T-helper 17 cell (primary cell): Measurements from ENCODE around the gene FBLN7. TPM values are rescaled to one million over a fixed set of nuclear protein-coding genes. Genes with fewer than 3 reads are reported as not detected.
"Not testable (repeated sequence)": the region's sequence is repeated elsewhere in the genome, so short reads cannot be mapped to it uniquely, and the experiment has no call there.

Experiments
- ATAC-seq: fragments of 150-1000 bp; cut with Tn5 transposase; 2 replicates; pipeline ENCODE4 v1.10.0; 2021; ENCODE audit warnings: mild to moderate bottlenecking, moderate library complexity
- DNase-seq, 3 donors: peaks; one replicate each; pipeline versions ENCODE4 v3.0.0 to v3.0.0-alpha.2; 2020 to 2021
- H3K9me3 ChIP-seq: one replicate; pipeline ENCODE4 v1.7.0; 2013; ENCODE audit warnings: low read length, mild to moderate bottlenecking; ENCODE audit not compliant: control insufficient read depth, poor library complexity, severe bottlenecking
- H3K27ac Mint-ChIP-seq: one replicate; pipeline ENCODE4 v1.8.0; 2022; ENCODE audit warnings: mild to moderate bottlenecking, moderate library complexity, mixed read lengths
- H3K27me3 Mint-ChIP-seq: one replicate; pipeline ENCODE4 v1.8.0; 2022; ENCODE audit warnings: mixed read lengths
- H3K36me3 Mint-ChIP-seq: one replicate; pipeline ENCODE4 v1.8.0; 2022; ENCODE audit warnings: low read depth, mixed read lengths
- H3K4me1 Mint-ChIP-seq: one replicate; pipeline ENCODE4 v1.8.0; 2022; ENCODE audit warnings: mild to moderate bottlenecking, mixed read lengths
- H3K4me3 Mint-ChIP-seq: one replicate; pipeline ENCODE4 v1.8.0; 2022; ENCODE audit warnings: mild to moderate bottlenecking, moderate library complexity, mixed read lengths
- total RNA-seq, 4 donors: library from RNA in 2 of 4; stranded (reverse) in 2 of 4; gene quantifications; one replicate each; pipeline ENCODE4 v1.2.3 and lab custom pipeline; 2022 to 2026

FBLN7 gene
- total RNA-seq, 2 donors from 2014 or later: 17.2 to 21.7 TPM

DNA sequence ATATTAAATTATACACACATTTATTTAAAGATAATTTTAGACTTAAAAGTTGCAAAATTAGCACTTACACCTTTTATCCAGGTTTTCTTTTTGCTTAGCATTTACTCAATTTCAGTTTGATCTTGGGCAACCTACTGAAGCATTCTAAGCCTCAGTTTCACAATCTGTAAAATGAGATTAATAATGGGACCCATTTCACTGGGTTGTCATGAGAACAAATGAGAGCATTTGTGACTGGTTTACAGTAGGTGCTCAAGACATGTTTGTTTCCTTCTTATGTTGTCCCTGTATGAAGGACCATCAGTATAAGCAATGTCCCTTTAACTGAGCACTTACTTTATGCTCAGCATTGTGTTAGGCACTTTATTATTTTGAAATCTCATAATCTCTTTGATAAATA lies 4.8 kb upstream of the FBLN7 start:
- H3K9me3 ChIP-seq: no peaks in the 10 kb centered on the region
- no peak for DNase-seq
- H3K27ac Mint-ChIP-seq: no peak overlapping the region
- no peak overlapping the region for H3K4me3 Mint-ChIP-seq
- H3K4me1 Mint-ChIP-seq: peaks cover 10% of the 10 kb centered on the region
- no peak for ATAC-seq
- peaks cover 2% of the 10 kb centered on the region for H3K36me3 Mint-ChIP-seq
- H3K27me3 Mint-ChIP-seq: peaks cover 18% of the 10 kb centered on the region

DNA sequence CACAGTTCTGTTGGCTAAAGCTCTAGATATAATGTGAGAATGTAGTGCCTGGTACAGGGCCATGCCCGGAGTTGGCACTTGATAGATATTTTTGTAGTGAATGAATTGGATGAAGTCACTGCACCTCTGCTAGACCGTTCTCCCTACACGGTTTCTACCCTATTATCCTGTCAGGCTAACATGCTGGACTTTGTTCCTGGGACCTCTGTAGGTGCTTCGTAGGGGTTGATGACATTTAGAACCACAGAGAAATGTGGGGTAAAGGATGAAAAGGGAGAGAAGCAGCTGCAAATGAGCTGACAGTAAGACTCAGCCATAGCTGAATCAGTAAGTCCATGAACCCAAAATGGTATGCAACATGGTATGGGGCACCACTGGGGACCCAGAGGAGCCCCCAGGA lies 4.1 kb upstream of the FBLN7 start:
- peaks cover 18% of the 10 kb centered on the region for H3K27me3 Mint-ChIP-seq
- DNase-seq (no peak), ATAC-seq (no peak)
- no peak overlapping the region for H3K4me3 Mint-ChIP-seq
- no peaks in the 10 kb centered on the region for H3K9me3 ChIP-seq
- peaks cover 2% of the 10 kb centered on the region for H3K36me3 Mint-ChIP-seq
- peaks cover 10% of the 10 kb centered on the region for H3K4me1 Mint-ChIP-seq
- H3K27ac Mint-ChIP-seq: no peak overlapping the region

DNA sequence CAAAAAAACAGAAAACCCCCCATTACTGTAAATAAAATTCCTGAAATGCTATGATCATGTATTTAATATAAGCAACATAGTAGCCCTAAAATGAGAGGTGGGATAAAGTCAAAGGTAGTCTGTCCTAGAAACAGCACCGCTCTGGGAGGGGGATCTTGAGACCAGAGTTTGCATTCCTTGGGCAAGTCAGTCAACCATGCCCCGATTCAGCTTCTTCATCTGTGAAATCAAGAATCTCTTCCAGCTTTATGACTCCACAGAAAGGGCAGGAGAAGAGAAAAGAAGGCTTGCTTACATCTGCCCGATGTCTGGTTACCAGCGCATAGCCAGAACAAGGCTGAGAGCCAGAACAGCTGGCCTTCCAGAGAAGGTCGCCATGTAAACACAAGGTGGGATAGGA lies 2.1 kb upstream of the FBLN7 start:
- DNase-seq (no peak), ATAC-seq (no peak)
- Mint-ChIP-seq H3K27ac (no peak overlapping the region), H3K27me3 (peaks cover 26% of the 10 kb centered on the region), H3K4me1 (peaks cover 11% of the 10 kb centered on the region), H3K4me3 (no peak overlapping the region), H3K36me3 (peaks cover 2% of the 10 kb centered on the region)
- H3K9me3 ChIP-seq: no peaks in the 10 kb centered on the region

DNA sequence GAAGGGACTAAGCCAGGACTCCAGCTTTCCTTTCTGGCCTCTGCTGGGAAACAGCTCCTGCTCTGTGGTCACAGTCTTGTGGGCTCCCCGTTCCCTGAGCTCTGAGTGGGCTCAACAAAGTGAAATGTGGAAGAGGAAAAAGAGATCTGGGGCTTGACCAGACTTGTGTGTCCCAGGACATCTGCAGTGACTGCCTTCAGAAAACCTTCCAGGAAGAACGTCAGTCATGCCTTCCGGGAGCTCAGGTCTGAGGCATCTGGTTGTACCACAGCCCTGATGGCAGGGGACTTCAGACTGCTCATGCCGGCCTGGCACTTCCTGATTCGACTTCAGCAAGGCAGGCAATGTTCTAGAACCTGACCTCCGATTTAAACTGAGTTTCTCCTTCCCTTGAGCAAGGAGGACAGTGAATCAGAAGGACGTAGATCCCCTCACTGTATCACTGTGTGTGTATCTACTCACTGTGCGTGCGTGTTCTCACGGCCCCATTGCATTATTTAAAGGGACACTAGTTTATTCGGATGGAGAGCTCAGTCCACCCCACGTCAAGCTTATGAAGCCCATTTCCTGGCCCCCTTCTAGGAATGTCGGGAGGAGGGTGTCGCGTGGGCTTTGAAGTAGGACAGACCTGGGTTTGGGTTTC lies 548 bp upstream of the FBLN7 start:
- Mint-ChIP-seq H3K4me1 (peaks cover 11% of the 10 kb centered on the region), H3K27me3 (peaks cover 33% of the 10 kb centered on the region), H3K27ac (peak overlapping the region; percentile 67), H3K4me3 (peak overlapping the region; percentile 83), H3K36me3 (peaks cover 2% of the 10 kb centered on the region)
- ATAC-seq (peak; percentile 61), DNase-seq (no peak)
- H3K9me3 ChIP-seq: no peaks in the 10 kb centered on the region

DNA sequence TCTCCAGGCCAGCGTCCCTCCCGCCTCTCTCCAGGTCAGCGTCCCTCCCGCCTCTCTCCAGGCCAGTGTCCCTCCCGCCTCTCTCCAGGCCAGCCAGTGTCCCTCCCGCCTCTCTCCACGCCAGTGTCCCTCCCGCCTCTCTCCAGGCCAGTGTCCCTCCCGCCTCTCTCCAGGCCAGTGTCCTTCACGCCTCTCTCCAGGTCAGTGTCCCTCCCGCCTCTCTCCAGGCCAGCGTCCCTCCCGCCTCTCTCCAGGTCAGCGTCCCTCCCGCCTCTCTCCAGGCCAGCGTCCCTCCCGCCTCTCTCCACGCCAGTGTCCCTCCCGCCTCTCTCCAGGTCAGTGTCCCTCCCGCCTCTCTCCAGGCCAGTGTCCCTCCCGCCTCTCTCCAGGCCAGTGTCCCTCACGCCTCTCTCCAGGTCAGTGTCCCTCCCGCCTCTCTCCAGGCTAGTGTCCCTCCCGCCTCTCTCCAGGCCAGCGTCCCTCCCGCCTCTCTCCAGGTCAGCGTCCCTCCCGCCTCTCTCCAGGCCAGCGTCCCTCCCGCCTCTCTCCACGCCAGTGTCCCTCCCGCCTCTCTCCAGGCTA lies 939 bp downstream of the FBLN7 start:
- not testable (repeated sequence) for H3K36me3 Mint-ChIP-seq, ATAC-seq, H3K9me3 ChIP-seq, H3K27ac Mint-ChIP-seq, DNase-seq
- Mint-ChIP-seq H3K27me3 (peaks cover 37% of the 10 kb centered on the region), H3K4me3 (peak overlapping the region; percentile 79), H3K4me1 (peaks cover 11% of the 10 kb centered on the region)

DNA sequence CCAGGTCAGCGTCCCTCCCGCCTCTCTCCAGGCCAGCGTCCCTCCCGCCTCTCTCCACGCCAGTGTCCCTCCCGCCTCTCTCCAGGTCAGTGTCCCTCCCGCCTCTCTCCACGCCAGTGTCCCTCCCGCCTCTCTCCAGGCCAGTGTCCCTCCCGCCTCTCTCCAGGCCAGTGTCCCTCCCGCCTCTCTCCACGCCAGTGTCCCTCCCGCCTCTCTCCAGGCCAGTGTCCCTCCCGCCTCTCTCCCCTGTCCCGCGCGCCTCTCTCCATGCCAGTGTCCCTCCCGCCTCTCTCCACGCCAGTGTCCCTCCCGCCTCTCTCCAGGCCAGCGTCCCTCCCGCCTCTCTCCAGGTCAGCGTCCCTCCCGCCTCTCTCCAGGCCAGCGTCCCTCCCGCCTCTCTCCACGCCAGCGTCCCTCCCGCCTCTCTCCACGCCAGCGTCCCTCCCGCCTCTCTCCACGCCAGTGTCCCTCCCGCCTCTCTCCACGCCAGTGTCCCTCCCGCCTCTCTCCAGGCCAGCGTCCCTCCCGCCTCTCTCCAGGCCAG lies 1.5 kb downstream of the FBLN7 start:
- not testable (repeated sequence) for H3K36me3 Mint-ChIP-seq

DNA sequence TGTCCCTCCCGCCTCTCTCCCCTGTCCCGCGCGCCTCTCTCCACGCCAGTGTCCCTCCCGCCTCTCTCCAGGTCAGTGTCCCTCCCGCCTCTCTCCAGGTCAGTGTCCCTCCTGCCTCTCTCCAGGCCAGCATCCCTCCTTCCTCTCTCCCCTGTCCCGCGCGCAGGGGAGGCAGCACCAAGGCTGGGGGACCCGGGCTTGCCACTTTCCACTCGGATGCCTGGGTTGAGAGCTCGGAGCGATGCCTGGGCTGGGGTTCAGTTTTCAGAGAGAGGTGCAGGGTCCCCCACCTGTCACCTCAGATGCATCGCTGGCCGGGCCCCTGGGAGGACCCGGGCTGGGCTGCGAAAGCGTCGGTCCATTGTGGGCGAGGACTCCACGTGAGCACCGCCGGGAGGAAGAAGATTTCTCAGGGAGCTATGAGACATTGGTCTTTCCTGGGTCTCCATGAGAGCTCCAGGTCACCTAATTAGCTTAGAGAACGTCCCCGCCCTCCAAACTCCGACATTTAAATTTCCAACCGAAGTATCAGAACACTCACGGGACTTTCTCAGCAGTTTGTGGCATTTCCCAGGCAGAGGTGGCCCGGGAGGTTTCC lies 2.1 kb downstream of the FBLN7 start:
- peaks cover 11% of the 10 kb centered on the region for H3K4me1 Mint-ChIP-seq
- peaks cover 2% of the 10 kb centered on the region for H3K36me3 Mint-ChIP-seq
- DNase-seq (no peak), ATAC-seq (no peak)
- H3K27me3 Mint-ChIP-seq: peaks cover 37% of the 10 kb centered on the region
- H3K9me3 ChIP-seq: no peaks in the 10 kb centered on the region
- no peak overlapping the region for H3K27ac Mint-ChIP-seq
- peak overlapping the region; percentile 49 for H3K4me3 Mint-ChIP-seq

More for the DNA sequence above, 1.5 kb downstream of the FBLN7 start:
- not testable (repeated sequence) for H3K27ac Mint-ChIP-seq, DNase-seq, ATAC-seq, H3K9me3 ChIP-seq
- H3K4me3 Mint-ChIP-seq: peak overlapping the region; percentile 49
- peaks cover 11% of the 10 kb centered on the region for H3K4me1 Mint-ChIP-seq
- H3K27me3 Mint-ChIP-seq: peaks cover 37% of the 10 kb centered on the region

DNA sequence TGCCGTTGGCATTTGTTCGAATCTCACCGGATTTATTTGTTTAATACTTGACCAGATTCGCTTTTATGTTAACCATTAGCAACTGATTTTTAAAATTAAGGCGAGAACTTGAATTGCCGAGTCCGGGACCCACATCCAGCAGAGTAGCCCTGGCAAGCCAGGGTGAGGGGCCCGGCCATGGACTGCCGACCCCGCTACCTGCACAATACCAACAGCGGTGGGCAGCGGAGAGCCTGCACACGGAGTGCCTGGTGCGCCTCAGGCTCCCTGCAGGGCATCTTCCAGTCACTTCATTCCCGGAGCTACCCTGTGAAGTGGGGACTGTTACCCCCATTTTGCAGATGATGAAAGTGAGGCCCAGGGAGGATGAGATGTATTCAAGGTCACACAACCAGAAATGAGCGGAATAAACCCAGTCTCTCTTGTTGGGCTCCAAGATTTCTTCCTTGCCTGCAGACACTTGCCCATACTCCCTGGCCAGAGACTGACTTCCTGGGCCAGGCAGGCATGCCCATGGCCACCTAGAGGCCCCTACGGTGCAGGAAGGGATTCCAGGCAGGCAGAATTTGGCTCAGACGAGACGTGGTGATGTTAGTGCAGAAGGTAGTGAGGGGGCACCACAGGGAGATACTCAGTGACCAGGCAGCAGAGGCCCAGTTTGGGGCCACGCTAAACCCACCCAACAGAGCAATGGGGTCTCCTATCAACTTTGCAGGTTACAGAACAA lies 2.9 kb downstream of the FBLN7 start:
- ATAC-seq: no peak
- Mint-ChIP-seq H3K27me3 (peaks cover 35% of the 10 kb centered on the region), H3K27ac (no peak overlapping the region), H3K36me3 (peaks cover 2% of the 10 kb centered on the region), H3K4me3 (no peak overlapping the region), H3K4me1 (peaks cover 11% of the 10 kb centered on the region)
- DNase-seq: no peak
- H3K9me3 ChIP-seq: no peaks in the 10 kb centered on the region

DNA sequence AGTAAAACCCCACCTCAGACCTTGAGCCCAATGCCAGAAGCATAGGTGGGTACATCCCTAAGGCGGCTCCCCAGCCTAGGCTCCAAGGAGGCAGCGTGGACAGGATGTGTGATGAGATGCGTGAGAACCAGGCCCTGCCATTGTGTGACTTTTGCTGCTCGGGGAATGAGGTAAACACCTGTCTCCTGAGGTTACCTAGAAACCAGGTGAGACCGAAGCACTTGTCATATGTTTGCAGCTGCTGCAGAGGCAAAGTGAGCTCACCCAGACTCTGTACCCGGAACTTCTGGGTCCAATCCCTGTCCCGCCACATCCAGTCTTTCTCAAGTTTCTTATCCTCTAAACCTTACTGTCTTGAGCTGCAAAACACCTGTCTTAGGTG lies 3.4 kb downstream of the FBLN7 start:
- Mint-ChIP-seq H3K27ac (no peak overlapping the region), H3K36me3 (no peaks in the 10 kb centered on the region), H3K27me3 (peaks cover 30% of the 10 kb centered on the region), H3K4me3 (no peak overlapping the region), H3K4me1 (peaks cover 11% of the 10 kb centered on the region)
- no peak for DNase-seq
- ATAC-seq: no peak
- no peaks in the 10 kb centered on the region for H3K9me3 ChIP-seq

DNA sequence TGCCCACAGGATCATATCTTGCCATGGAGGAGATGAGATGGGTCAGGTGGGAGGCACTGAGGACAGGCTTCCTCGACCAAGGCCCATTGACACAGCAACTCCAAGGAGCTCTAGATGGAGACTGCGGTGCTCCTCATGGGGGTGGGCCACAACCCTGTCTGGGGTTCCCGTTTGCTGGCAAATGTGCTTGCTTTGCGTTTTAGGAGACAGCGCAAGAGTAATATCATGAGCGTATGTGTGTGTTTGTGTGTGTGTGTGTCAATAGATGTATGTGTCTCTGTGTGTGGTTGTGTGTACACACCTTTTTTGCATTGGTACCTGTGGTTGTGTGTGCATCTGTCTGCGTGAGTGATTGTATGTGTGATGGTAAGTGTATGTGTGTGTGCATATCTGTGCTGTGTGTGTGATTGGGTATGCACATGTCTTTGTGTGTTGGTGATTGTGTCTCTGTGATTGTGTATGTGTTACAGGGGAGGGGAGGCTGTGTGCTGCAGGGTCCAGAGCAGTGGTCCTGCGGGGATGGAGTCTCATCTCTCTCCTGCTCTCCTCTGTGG lies 4.4 kb downstream of the FBLN7 start:
- H3K4me3 Mint-ChIP-seq: no peak overlapping the region
- no peaks in the 10 kb centered on the region for H3K9me3 ChIP-seq
- peaks cover 1% of the 10 kb centered on the region for H3K36me3 Mint-ChIP-seq
- ATAC-seq (no peak), DNase-seq (no peak)
- no peak overlapping the region for H3K27ac Mint-ChIP-seq
- peaks cover 8% of the 10 kb centered on the region for H3K4me1 Mint-ChIP-seq
- peaks cover 24% of the 10 kb centered on the region for H3K27me3 Mint-ChIP-seq

DNA sequence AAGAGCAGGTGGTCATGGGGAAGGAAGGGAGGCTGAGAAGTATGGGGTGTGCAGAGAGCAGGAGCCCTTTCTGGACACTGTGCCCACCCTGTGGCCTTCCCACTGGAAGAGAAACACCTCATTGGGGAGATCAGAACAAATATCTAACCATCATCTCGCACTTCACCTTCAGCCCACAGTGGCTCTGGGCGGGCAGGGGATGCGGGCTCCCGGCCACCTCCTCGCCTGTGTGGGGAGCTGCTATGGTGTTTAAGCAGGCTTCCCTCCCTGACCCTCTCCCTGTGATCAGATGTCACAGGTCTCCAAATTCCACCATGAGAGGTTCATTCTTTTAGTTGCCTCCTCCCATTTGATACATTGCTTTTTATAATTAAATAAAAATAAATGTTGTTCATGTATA lies 5.0 kb downstream of the FBLN7 start:
- Mint-ChIP-seq H3K4me1 (peaks cover 4% of the 10 kb centered on the region), H3K27ac (no peak overlapping the region), H3K27me3 (peaks cover 27% of the 10 kb centered on the region), H3K36me3 (peaks cover 2% of the 10 kb centered on the region), H3K4me3 (no peak overlapping the region)
- ATAC-seq: no peak
- H3K9me3 ChIP-seq: no peaks in the 10 kb centered on the region
- DNase-seq: no peak

DNA sequence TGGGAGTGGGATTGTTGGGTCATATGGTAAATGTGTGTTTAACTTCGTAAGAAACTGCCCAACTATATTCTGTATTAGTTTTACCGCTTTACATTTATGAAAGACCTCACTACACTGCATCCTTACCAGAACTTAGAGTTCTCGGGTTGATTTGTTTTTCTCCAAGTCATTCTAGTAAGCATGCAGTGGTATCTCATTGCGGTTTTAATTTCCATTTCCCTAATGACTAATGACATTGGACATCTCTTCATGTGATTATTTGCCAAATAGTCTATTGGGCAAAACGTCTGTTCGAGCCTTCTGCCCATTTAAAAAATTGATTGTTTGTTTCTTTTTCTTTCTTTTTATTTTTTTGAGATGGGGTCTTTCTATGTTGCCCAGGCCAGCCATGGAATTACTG lies 6.8 kb downstream of the FBLN7 start:
- no peaks in the 10 kb centered on the region for H3K9me3 ChIP-seq
- Mint-ChIP-seq H3K36me3 (peaks cover 2% of the 10 kb centered on the region), H3K4me3 (no peak overlapping the region), H3K27me3 (peaks cover 28% of the 10 kb centered on the region), H3K27ac (no peak overlapping the region), H3K4me1 (peaks cover 4% of the 10 kb centered on the region)
- no peak for DNase-seq
- ATAC-seq: no peak
